Neural cell (in vitro differentiated cells): ENCODE results near the gene INPP5B. TPM values are rescaled to one million over a fixed set of nuclear protein-coding genes. Genes with fewer than 3 reads are reported as not detected.

Source experiments
- H2AFZ ChIP-seq: fragments of 200-600, 300-800 bp; sonication (generic), shearing (Covaris generic); 2 replicates; pipeline ENCODE4 v1.6.0; 2014; ENCODE audit warnings: low read depth, mild to moderate bottlenecking, antibody characterized with exemption, low read length, moderate library complexity
- H3F3A ChIP-seq: fragments of 200-600 bp; shearing (Covaris generic); 2 replicates; pipeline ENCODE4 v1.6.1; 2016; ENCODE audit warnings: mild to moderate bottlenecking, moderate library complexity, mixed read lengths, antibody characterized with exemption, low read length; ENCODE audit not compliant: insufficient read depth, poor library complexity, severe bottlenecking
- H3K27ac ChIP-seq: fragments of 200-600, 300-800 bp; sonication (generic), shearing (Covaris generic); 2 replicates; pipeline ENCODE4 v1.5.1; 2014; ENCODE audit warnings: mild to moderate bottlenecking, low read length, moderate library complexity
- H3K27me3 ChIP-seq: fragments of 300-800, 200-600 bp; sonication (generic), shearing (Covaris generic); 2 replicates; pipeline ENCODE4 v1.6.0; 2014; ENCODE audit warnings: mild to moderate bottlenecking, low read depth, low read length, moderate library complexity; ENCODE audit not compliant: insufficient read depth
- H3K36me3 ChIP-seq: fragments of 300-800, 200-600 bp; sonication (generic), shearing (Covaris generic); 2 replicates; pipeline ENCODE4 v1.5.1; 2014; ENCODE audit warnings: mild to moderate bottlenecking, antibody characterized with exemption, low read length, moderate library complexity; ENCODE audit not compliant: insufficient read depth
- H3K4me2 ChIP-seq: fragments of 300-800, 200-600 bp; sonication (generic), shearing (Covaris generic); 2 replicates; pipeline ENCODE4 v1.6.0; 2014; ENCODE audit warnings: mild to moderate bottlenecking, low read length
- H3K4me3 ChIP-seq: fragments of 300-800, 200-600 bp; sonication (generic), shearing (Covaris generic); 2 replicates; pipeline ENCODE4 v1.5.1; 2014; ENCODE audit warnings: mild to moderate bottlenecking, low read length, moderate library complexity
- H3K79me2 ChIP-seq: fragments of 200-600 bp; shearing (Covaris generic); replicated peaks from 2 replicates; pipeline ENCODE4 v1.6.0; 2014; ENCODE audit warnings: mild to moderate bottlenecking, low read length, moderate library complexity; ENCODE audit not compliant: insufficient read depth
- H3K9ac ChIP-seq: fragments of 300-800, 200-600 bp; sonication (generic), shearing (Covaris generic); 2 replicates; pipeline ENCODE4 v1.6.1; 2016; ENCODE audit warnings: mild to moderate bottlenecking, low read length, mixed read lengths
- H3K9me2 ChIP-seq: fragments of 200-600 bp; shearing (Covaris generic); 2 replicates; pipeline ENCODE4 v1.6.1; 2016; ENCODE audit warnings: mild to moderate bottlenecking, low read length, mixed read lengths; ENCODE audit not compliant: insufficient read depth
- H3K9me3 ChIP-seq: fragments of 200-600, 300-800 bp; sonication (generic), shearing (Covaris generic); 2 replicates; pipeline ENCODE4 v1.6.1; 2016; ENCODE audit warnings: mild to moderate bottlenecking, mixed run types, low read length, moderate library complexity, mixed read lengths
- H4K20me1 ChIP-seq: fragments of 200-600 bp; shearing (Covaris generic); 2 replicates; pipeline ENCODE4 v1.6.1; 2016; ENCODE audit warnings: mild to moderate bottlenecking, mixed run types; ENCODE audit not compliant: insufficient read depth
- CTCF ChIP-seq: fragments of 450-650 bp; IDR thresholded peaks from 2 replicates; pipeline ENCODE4 v1.5.1; 2014; ENCODE audit warnings: antibody characterized with exemption, mild to moderate bottlenecking, moderate library complexity; ENCODE audit not compliant: poor library complexity, severe bottlenecking
- EP300 ChIP-seq: fragments of 450-650 bp; conservative IDR thresholded peaks from 2 replicates; pipeline ENCODE4 v1.6.1; 2014; ENCODE audit warnings: antibody characterized with exemption, mild to moderate bottlenecking, moderate library complexity; ENCODE audit not compliant: poor library complexity, severe bottlenecking
- POLR2AphosphoS5 ChIP-seq: IDR thresholded peaks from 2 replicates; pipeline ENCODE4 v1.6.1; 2012
- RAD21 ChIP-seq: fragments of 450-650 bp; conservative IDR thresholded peaks from 2 replicates; pipeline ENCODE4 v1.6.1; 2014; ENCODE audit warnings: antibody characterized with exemption, mild to moderate bottlenecking, moderate library complexity
- REST ChIP-seq: IDR thresholded peaks from 2 replicates; pipeline ENCODE4 v1.6.1; 2012; ENCODE audit warnings: borderline replicate concordance
- SMC3 ChIP-seq: fragments of 450-650 bp; conservative IDR thresholded peaks from 2 replicates; pipeline ENCODE4 v1.6.1; 2014; ENCODE audit warnings: antibody characterized with exemption, mild to moderate bottlenecking, moderate library complexity; ENCODE audit not compliant: poor library complexity
- TAF1 ChIP-seq: IDR thresholded peaks from 2 replicates; pipeline ENCODE4 v1.6.1; 2012; ENCODE audit warnings: low read depth
- polyA plus RNA-seq: library from polyadenylated mRNA; depleted of rRNA; stranded (reverse); fragments of >200 nt; gene quantifications from 2 replicates; pipeline ENCODE4 v1.2.3, GENCODE V29; 2014

Gene INPP5B
- polyA plus RNA-seq, 1 donor from 2014 or later: 13.4 TPM

GRCh38 chr1:37931102-37931360, 15.8 kb downstream of the INPP5B start:
- Histone ChIP-seq H3K27ac (no peak overlapping the region), H3K27me3 (no peaks in the 10 kb centered on the region), H3K9me2 (no peaks in the 10 kb centered on the region), H3K36me3 (no peaks in the 10 kb centered on the region), H2AFZ (no peak overlapping the region), H3F3A (peaks cover 4% of the 10 kb centered on the region), H3K9me3 (no peaks in the 10 kb centered on the region), H3K4me2 (peak overlapping the region; percentile 66), H3K79me2 (peaks cover 3% of the 10 kb centered on the region), H4K20me1 (no peaks in the 10 kb centered on the region), H3K9ac (peak overlapping the region; percentile 64), H3K4me3 (peak overlapping the region; percentile 89)
- TF ChIP-seq POLR2AphosphoS5: no peak
- no peak for TF ChIP-seq SMC3
- no peak for TF ChIP-seq TAF1

- TF ChIP-seq REST (no peak), SMC3 (no peak), POLR2AphosphoS5 (no peak), TAF1 (no peak), RAD21 (no peak), CTCF (no peak)
- Histone ChIP-seq H3K4me3 (peak overlapping the region; percentile 89), H3K4me2 (peak overlapping the region; percentile 66), H3F3A (peaks cover 4% of the 10 kb centered on the region), H4K20me1 (no peaks in the 10 kb centered on the region), H3K79me2 (peaks cover 3% of the 10 kb centered on the region), H3K9me2 (no peaks in the 10 kb centered on the region), H3K36me3 (no peaks in the 10 kb centered on the region), H3K27ac (no peak overlapping the region), H2AFZ (no peak overlapping the region), H3K9ac (peak overlapping the region; percentile 64), H3K27me3 (no peaks in the 10 kb centered on the region), H3K9me3 (no peaks in the 10 kb centered on the region)
Measured at GRCh38 chr1:37930246-37931101, 16.4 kb downstream of the INPP5B start.

- no peaks in the 10 kb centered on the region for H4K20me1 ChIP-seq
- H3F3A ChIP-seq: no peaks in the 10 kb centered on the region
- peaks cover 3% of the 10 kb centered on the region for H3K79me2 ChIP-seq
- H3K9me2 ChIP-seq: no peaks in the 10 kb centered on the region
- H3K9me3 ChIP-seq: no peaks in the 10 kb centered on the region
- no peak overlapping the region for H3K4me2 ChIP-seq
- H3K27ac ChIP-seq: no peak overlapping the region
- no peak overlapping the region for H2AFZ ChIP-seq
- H3K36me3 ChIP-seq: no peaks in the 10 kb centered on the region
- no peak overlapping the region for H3K9ac ChIP-seq
- H3K27me3 ChIP-seq: no peaks in the 10 kb centered on the region
- no peak overlapping the region for H3K4me3 ChIP-seq
- TF ChIP-seq REST: no peak
- no peak for TF ChIP-seq RAD21
- no peak for TF ChIP-seq SMC3
- no peak for TF ChIP-seq EP300
- no peak for TF ChIP-seq POLR2AphosphoS5
- no peak for TF ChIP-seq CTCF
- TF ChIP-seq TAF1: no peak
Measured at GRCh38 chr1:37926038-37926924, 20.6 kb downstream of the INPP5B start.
